Loucy (cell line): ENCODE results near the gene C1QTNF1.

ENCODE experiments used
- EZH2phosphoT487 ChIP-seq: fragments of 200-600 bp; IDR thresholded peaks from 2 replicates; pipeline ENCODE4 v1.6.1; 2018; ENCODE audit warnings: antibody characterized with exemption, mild to moderate bottlenecking, moderate library complexity, borderline replicate concordance
- TF ChIP-seq, protein P1 (sequence below): fragments of 200-600 bp; sonication (generic); conservative IDR thresholded peaks from 2 replicates; pipeline ENCODE4 v1.5.1; 2014; ENCODE audit warnings: mild to moderate bottlenecking, antibody characterized with exemption, low read length

DNA sequence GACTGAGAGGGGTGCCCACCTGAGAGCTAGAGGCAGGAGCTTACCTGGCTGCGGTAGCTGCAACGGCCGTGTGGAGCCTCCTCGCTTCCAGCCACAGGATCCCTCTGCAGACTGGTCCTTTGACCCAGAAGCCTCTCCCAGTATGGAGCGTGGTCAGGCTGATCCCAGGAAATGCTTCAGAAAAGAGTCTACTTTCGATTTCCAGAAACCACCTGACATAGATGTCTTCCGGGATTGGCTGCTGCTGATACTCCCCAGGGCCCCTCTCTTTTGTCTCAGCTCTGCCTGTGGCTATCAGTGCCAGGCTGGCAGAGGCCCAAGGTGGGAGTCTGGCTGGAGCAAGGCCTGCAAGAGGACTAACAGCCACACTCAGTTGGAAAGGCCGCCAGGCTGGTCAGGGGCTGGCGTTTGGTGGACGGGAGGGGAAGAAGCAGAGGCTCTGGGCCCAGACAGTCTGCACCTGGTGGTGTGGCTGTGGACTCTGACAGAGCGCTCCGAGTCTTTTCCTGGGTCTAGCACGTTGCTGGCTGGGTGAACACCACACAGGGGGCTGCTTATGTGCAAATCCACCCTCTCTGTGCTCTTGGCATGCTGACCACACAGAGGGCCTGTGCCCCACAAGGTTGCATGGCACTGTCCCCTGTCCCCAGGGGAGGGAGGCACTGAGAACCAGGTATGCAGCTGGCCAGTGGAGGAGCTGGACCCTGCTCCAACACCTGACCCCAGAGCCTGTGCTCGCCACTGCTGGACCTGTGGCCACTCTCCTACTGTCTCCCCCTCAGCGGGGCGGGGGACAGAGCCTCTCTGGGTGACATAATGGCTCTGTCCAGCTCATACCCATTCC, 44.0 kb upstream of the C1QTNF1 start, which contains the start of gene LGALS3BP:
- TF ChIP-seq, protein P1, sequence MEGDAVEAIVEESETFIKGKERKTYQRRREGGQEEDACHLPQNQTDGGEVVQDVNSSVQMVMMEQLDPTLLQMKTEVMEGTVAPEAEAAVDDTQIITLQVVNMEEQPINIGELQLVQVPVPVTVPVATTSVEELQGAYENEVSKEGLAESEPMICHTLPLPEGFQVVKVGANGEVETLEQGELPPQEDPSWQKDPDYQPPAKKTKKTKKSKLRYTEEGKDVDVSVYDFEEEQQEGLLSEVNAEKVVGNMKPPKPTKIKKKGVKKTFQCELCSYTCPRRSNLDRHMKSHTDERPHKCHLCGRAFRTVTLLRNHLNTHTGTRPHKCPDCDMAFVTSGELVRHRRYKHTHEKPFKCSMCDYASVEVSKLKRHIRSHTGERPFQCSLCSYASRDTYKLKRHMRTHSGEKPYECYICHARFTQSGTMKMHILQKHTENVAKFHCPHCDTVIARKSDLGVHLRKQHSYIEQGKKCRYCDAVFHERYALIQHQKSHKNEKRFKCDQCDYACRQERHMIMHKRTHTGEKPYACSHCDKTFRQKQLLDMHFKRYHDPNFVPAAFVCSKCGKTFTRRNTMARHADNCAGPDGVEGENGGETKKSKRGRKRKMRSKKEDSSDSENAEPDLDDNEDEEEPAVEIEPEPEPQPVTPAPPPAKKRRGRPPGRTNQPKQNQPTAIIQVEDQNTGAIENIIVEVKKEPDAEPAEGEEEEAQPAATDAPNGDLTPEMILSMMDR, result no peak
- no peak for TF ChIP-seq EZH2phosphoT487
